Measurements from ENCODE around the gene DCTN1.

DCTN1 gene

DNA sequence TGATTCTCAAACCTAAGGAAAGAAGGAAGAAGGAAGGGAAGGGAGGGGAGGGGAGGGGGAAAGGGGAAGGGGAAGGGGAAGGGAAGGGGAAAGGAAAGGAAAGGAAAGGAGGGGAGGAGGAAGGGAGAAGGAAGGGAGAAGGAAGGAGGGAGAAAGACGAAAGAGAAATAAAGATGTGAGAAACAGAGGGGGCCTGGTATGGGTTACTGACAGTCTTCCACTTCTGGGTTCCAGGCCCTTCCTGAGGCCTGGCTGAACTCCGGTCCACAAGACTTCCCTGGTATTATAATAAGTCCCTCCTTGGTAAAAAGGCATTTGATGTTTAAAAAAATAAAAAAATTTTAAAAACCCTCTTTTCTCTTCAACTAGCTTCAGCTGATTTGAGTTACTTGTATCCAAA, 54.3 kb downstream of the DCTN1 start:
- TF ChIP-seq, protein P1, sequence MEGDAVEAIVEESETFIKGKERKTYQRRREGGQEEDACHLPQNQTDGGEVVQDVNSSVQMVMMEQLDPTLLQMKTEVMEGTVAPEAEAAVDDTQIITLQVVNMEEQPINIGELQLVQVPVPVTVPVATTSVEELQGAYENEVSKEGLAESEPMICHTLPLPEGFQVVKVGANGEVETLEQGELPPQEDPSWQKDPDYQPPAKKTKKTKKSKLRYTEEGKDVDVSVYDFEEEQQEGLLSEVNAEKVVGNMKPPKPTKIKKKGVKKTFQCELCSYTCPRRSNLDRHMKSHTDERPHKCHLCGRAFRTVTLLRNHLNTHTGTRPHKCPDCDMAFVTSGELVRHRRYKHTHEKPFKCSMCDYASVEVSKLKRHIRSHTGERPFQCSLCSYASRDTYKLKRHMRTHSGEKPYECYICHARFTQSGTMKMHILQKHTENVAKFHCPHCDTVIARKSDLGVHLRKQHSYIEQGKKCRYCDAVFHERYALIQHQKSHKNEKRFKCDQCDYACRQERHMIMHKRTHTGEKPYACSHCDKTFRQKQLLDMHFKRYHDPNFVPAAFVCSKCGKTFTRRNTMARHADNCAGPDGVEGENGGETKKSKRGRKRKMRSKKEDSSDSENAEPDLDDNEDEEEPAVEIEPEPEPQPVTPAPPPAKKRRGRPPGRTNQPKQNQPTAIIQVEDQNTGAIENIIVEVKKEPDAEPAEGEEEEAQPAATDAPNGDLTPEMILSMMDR (IDR thresholded peaks at IDR 0.05; ENCODE audit: low read depth, low read length) = no peak

DNA sequence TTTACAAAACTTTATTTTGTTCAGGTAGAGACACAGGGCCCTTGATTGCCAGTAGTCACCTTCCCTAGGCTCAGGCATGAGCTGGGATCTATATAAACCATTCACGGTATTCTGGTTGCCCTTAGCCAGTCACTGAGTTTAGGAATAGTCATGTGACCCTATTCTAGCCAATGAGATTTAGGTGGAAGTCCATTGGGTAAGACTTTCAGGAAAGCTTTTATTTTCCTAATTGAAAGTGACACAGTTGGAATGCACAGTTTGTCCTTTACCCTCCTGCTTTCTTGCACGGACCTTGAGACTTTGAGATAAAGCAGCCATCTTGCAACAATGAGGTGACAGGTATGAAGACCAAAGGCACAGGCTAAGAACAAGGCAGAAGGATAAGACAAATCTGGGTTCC, 58.4 kb downstream of the DCTN1 start:
- no peak for DNase-seq (ENCODE audit: extremely low read depth, low read depth)
- TF ChIP-seq, protein P1 (IDR thresholded peaks at IDR 0.05; ENCODE audit: low read depth, low read length) = no peak

More for the DNA sequence above, 54.3 kb downstream of the DCTN1 start:
- no peak for DNase-seq (ENCODE audit: extremely low read depth, low read depth)

DNA sequence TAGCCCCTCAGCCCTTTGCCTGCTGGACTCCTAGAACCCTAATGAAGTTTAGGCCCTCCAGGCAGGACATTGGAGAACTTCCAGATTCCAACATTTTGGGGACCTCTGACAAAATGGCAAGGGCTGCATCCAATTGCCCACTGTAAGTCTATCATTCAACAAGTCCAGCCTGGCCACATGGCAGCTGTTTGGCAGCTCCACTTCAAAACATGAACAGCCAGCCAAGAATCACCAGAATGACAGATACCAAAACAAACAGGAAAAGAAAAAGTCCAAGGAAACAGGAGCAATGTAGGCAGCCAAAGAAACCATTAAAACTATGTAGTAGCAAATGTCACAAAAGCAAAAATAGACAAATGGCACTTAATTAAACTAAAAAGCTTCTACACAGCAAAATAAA, 62.4 kb downstream of the DCTN1 start:
- DNase-seq (ENCODE audit: extremely low read depth, low read depth) = no peak

DNA sequence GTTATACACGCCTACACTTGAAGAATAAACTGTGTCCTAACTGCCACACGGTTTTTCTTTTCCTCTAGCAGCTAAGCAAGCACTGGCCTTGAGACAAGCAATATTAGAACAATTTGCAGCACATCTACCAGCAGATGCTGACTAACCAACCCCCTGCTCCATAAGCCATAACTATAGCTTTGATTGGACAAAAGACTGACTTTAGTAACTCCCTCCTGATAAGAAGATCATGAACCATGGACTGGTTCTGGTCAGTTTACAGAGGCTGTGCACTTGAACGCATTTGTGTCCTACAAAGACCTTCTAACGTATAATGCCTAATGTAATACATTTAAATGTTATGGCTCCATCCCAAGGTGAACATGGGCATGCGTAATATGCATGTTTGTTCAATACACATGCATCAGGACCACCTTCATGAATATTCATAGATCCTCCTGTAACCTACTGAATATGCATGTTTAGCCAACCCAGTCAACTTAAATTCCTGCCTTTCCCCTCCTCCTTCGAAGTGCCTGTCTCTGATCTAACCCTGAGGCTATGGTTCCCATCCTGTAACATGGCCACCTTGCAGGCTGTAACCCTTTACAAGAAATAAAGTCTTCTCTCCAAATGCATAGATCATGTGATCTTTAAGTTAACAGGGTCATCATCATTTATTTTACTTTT, 63.4 kb downstream of the DCTN1 start:
- DNase-seq (ENCODE audit: extremely low read depth, low read depth) = no peak
- TF ChIP-seq, protein P1 (IDR thresholded peaks at IDR 0.05; ENCODE audit: low read depth, low read length) = no peak

More for the DNA sequence above, 62.4 kb downstream of the DCTN1 start:
- TF ChIP-seq, protein P1 (IDR thresholded peaks at IDR 0.05; ENCODE audit: low read depth, low read length) = no peak

DNA sequence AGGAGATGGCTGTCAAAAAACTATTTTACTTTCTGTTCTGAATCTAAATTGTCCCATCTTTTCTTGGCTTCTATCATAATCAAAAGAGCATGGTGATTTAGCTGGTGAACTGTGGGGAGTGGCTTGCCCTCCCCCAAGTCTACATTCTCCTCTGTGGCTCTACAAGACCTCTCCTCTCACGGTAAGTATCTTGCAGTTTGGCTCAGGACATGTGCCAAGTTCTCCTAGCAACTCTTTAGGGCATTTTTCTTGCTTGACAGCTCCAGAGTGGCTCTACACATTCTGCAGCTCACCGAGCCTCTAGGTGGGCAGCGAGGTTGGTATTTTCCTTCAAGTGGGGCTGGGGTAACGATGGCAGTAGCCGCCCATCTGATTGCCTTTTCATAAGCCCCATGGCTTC, 66.0 kb downstream of the DCTN1 start:
- TF ChIP-seq, protein P1 (IDR thresholded peaks at IDR 0.05; ENCODE audit: low read depth, low read length) = no peak
- no peak for DNase-seq (ENCODE audit: extremely low read depth, low read depth)

DNA sequence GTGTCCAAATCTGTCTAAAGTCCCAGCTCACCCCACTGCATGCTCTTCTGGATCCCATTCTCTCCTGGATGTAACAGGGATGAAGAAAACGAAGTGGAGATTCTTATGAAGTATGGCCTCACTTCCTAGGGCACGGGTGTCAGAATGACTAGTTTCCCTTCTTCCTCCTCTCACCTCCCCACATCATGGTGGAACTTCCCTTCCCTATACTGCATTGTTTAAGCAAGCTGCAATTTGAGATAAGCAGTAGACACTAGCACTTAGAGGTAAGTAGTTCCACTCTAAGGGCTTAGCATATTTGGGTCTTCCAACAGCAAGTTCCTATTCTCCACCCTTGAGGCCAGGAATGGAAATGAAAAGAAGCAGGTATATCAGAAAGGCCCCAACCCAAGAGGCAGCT, 66.6 kb downstream of the DCTN1 start:
- TF ChIP-seq, protein P1 (IDR thresholded peaks at IDR 0.05; ENCODE audit: low read depth, low read length) = no peak
- DNase-seq (ENCODE audit: extremely low read depth, low read depth) = no peak

DNA sequence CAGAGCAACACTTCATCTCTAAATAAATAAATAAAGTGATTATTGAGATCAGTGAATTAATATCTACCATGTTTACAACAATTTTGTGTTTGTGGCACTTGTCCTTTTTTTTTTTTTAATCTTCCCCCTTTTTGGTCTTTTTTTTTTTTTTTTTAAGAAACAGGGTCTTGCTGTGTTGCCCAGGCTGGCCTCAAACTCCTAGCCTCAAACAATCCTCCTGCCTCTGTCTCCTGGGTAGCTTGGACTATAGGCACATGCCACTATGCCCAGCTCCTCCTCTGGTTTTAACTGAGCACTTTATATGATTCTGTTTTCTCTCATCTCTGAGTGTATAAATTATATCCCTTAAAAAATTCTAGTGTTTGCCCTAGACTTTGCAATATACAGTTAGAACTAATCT, 67.2 kb downstream of the DCTN1 start:
- TF ChIP-seq, protein P1 (IDR thresholded peaks at IDR 0.05; ENCODE audit: low read depth, low read length) = no peak
- DNase-seq (ENCODE audit: extremely low read depth, low read depth) = no peak

All from AG09319 (cell line).